Esophagus (tissue), 2 donors: ENCODE results near the gene ELK4. TPM values are rescaled to one million over a fixed set of nuclear protein-coding genes. Genes with fewer than 3 reads are reported as not detected.

Source experiments
- H3K27ac ChIP-seq, 2 donors: one replicate each; pipeline ENCODE4 v1.5.1; 2013; ENCODE audit warnings: low read depth in 2 of 2, mild to moderate bottlenecking in 2 of 2, inconsistent platforms in 1 of 2, low read length in 1 of 2, moderate library complexity in 1 of 2
- H3K27me3 ChIP-seq, 2 donors: one replicate each; pipeline ENCODE4 v1.6.1; 2013; ENCODE audit warnings: low read length in 2 of 2, control low read depth in 1 of 2, mild to moderate bottlenecking in 1 of 2; ENCODE audit not compliant: insufficient read depth in 2 of 2, control insufficient read depth in 1 of 2
- H3K36me3 ChIP-seq, 2 donors: one replicate each; pipeline ENCODE4 v1.6.1; 2013; ENCODE audit warnings: low read length in 1 of 2; ENCODE audit not compliant: control insufficient read depth in 2 of 2, insufficient read depth in 2 of 2
- H3K4me1 ChIP-seq, 2 donors: one replicate each; pipeline ENCODE4 v1.6.1; 2013; ENCODE audit warnings: low read length in 1 of 2; ENCODE audit not compliant: control insufficient read depth in 2 of 2, insufficient read depth in 2 of 2
- H3K4me3 ChIP-seq, 2 donors: one replicate each; pipeline ENCODE4 v1.5.1; 2013; ENCODE audit warnings: low read length in 2 of 2, mild to moderate bottlenecking in 2 of 2, low read depth in 1 of 2, moderate library complexity in 1 of 2
- H3K9me3 ChIP-seq, 2 donors: one replicate each; pipeline ENCODE4 v1.6.1; 2013; ENCODE audit warnings: mild to moderate bottlenecking in 2 of 2, low read depth in 1 of 2, low read length in 1 of 2, moderate library complexity in 1 of 2; ENCODE audit not compliant: control insufficient read depth in 2 of 2, insufficient read depth in 1 of 2
- WGBS, 2 donors: extraction: QIAGEN DNeasy Blood & Tissue Kit; methylation state at CpG; one replicate each; pipeline ENCODE4 v1.1.7; 2013; 5-methylcytosine and 5-hydroxymethylcytosine counted together
- polyA plus RNA-seq, 2 donors: library from polyadenylated mRNA; stranded (reverse); fragments of 200-250 nt; gene quantifications; one replicate each; pipeline ENCODE4 v1.2.3, GENCODE V29; 2013
- donor health status: healthy with polysubstance abuse.
- donor health status: Bipolar disorder and iron deficiency.

ELK4 gene
- polyA plus RNA-seq, 2 donors, result 4.0 to 4.2 TPM

DNA sequence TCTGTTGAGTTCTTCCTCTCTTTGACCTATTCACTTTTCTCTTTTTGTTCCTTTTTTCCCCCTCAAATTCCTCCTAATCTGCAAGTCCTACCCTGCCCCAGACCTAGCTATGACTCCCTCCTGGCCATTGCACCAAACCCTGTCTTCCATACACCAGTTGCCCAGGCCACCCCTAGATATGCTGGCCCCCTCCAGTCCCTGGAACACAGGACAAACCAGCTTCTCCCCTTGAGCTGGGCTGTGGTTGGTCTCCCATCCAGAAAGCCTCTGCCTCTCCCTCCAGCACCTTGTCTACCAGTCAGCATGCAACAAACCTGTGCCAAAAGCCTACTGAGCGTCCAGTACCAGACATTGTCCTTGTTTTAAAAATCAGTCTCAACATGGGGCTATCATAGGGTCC is 59.4 kb downstream of the ELK4 start:
- H3K4me3 ChIP-seq, result no peak overlapping the region
- H3K27ac ChIP-seq, result no peak overlapping the region
- H3K4me1 ChIP-seq, result no peaks in the 10 kb centered on the region
- 90 to 91% methylated on average over 1 of the region's 1 CpG for WGBS, 2 donors
- peaks cover 0 to 2% of the 10 kb centered on the region in 2 donors for H3K27me3 ChIP-seq
- H3K9me3 ChIP-seq, result no peaks in the 10 kb centered on the region
- H3K36me3 ChIP-seq, result no peaks in the 10 kb centered on the region

DNA sequence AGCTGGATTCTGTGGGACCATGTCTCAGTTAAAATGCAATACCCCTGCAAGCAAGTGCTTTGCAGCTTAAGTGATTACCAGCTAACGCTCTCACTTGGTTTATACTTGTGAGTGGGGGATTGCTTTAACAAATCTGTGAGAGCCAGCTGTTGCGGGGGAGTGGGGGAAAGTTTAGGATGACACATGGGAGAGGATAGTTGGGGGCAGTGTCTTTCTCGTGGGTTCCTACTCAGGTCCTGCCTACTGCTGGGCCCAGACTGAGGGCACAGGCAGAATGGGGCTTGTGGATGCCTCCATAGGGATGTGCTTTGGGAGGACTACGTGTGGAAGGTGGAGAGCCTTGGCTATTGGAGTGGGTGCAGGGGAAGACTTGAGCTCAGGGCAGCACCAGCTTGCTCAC is 60.1 kb downstream of the ELK4 start:
- no peak overlapping the region for H3K27ac ChIP-seq
- no peaks in the 10 kb centered on the region for H3K36me3 ChIP-seq
- no peak overlapping the region for H3K4me3 ChIP-seq
- H3K9me3 ChIP-seq, result no peaks in the 10 kb centered on the region
- WGBS, 2 donors, result 76 to 77% methylated on average over 4 of the region's 4 CpGs
- H3K4me1 ChIP-seq, result no peaks in the 10 kb centered on the region
- peaks cover 0 to 5% of the 10 kb centered on the region in 2 donors for H3K27me3 ChIP-seq

DNA sequence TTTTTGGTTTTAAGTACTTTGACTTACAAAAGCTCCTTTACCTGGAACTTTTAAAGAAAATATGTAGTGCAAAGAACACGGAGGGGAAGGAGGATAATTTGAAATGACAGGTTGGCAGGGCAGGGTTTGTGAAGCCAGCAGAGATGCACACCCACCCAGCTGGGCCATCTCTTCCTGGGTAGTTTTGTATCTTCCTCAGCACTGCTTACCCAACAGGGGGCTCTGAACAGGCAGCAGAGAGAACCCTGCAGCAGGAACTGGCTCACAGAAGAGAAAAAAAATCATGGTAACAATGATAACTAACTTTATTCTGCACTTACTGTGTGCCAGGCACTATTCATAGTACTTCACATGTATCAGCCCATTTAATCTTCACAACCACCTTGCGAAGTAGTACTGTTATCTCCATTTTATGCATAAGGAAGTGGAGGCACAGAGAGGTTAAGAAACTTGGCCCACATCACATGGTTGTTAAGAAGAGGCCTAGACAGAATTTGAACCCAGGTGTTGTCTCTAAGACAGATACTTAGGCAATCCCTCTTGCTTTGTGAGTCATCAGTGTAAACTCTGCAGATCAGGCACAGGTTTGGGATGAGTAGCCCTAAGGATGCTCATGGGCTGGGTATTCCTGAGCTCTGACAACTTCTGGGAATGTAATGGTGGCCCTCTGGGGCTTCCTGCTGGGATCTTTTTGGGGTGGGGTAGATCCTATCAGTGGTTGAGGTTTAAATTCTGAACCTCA is 60.8 kb downstream of the ELK4 start:
- Histone ChIP-seq H3K9me3 (no peaks in the 10 kb centered on the region), H3K4me1 (no peaks in the 10 kb centered on the region), H3K27ac (no peak overlapping the region), H3K36me3 (no peaks in the 10 kb centered on the region), H3K4me3 (no peak overlapping the region), H3K27me3 (peaks cover 0 to 5% of the 10 kb centered on the region in 2 donors)
- WGBS, 2 donors, result 79 to 86% methylated on average over 2 of the region's 2 CpGs

DNA sequence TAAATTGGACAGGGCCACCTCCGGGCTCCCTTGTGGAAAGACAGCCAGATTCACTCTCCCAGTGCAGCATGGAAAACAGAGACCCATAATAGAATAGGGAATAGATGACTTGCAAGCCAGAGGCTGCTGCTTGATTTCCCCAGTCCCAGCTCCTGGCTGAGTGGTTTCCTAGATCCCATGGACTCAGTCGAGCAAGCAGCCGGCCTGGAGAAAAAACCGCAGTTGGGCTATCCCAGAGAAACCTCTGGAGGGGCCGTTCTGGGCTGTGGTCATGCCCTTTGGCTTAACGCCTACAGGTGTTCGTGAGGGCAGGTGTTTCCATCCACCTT is 61.7 kb downstream of the ELK4 start:
- WGBS, 2 donors, result 77 to 81% methylated on average over 7 of the region's 7 CpGs
- Histone ChIP-seq H3K4me1 (no peaks in the 10 kb centered on the region), H3K4me3 (no peak overlapping the region), H3K36me3 (no peaks in the 10 kb centered on the region), H3K9me3 (no peaks in the 10 kb centered on the region), H3K27me3 (peaks cover 0 to 5% of the 10 kb centered on the region in 2 donors), H3K27ac (no peak overlapping the region)

DNA sequence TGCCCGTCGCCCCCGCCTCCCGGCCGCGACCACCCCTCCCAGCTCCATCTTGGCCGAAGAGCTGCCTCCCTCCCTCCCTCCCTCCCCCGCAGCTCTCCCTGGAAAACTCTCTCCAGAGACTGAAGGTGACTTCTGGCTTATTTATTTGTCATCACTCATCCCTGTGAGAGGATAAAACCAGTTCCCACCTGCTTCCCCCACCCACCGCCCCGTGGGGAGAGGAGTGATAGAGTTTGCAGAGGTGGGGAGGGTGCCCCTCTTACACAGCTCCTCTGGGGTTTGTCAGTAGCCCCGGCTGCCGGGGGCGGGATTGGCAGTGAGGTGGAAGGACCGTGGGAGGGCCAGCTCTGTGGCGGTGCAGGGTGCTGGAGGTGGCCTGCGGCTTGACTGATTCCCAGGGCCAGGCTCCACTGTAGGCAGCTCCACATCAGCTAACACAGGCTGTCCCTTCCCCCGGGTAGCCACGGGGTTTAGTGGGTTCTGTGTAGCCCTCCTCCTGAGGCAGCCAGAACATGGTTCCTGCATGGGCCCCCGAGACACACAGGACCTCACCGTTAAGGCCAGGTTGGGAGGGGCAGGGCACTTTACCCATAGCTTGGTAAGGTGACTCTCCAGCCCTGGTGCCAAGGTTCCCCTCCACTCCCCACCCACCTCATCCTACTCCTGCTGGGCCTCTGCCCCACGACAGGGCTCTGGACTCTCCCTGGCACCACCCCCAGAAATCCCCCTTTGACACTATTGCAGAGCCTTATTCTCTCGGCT is 62.2 kb downstream of the ELK4 start:
- 25 to 29% methylated on average over 18 to 22 of the region's 22 CpGs for whole genome bisulfite sequencing, 2 donors
- H3K36me3 ChIP-seq, result no peaks in the 10 kb centered on the region
- H3K9me3 ChIP-seq, result no peaks in the 10 kb centered on the region
- peak overlapping the region in 1 of 2 donors; percentile 42 for H3K4me3 ChIP-seq
- H3K27me3 ChIP-seq, result peaks cover 0 to 5% of the 10 kb centered on the region in 2 donors
- no peak overlapping the region for H3K27ac ChIP-seq
- H3K4me1 ChIP-seq, result no peaks in the 10 kb centered on the region

DNA sequence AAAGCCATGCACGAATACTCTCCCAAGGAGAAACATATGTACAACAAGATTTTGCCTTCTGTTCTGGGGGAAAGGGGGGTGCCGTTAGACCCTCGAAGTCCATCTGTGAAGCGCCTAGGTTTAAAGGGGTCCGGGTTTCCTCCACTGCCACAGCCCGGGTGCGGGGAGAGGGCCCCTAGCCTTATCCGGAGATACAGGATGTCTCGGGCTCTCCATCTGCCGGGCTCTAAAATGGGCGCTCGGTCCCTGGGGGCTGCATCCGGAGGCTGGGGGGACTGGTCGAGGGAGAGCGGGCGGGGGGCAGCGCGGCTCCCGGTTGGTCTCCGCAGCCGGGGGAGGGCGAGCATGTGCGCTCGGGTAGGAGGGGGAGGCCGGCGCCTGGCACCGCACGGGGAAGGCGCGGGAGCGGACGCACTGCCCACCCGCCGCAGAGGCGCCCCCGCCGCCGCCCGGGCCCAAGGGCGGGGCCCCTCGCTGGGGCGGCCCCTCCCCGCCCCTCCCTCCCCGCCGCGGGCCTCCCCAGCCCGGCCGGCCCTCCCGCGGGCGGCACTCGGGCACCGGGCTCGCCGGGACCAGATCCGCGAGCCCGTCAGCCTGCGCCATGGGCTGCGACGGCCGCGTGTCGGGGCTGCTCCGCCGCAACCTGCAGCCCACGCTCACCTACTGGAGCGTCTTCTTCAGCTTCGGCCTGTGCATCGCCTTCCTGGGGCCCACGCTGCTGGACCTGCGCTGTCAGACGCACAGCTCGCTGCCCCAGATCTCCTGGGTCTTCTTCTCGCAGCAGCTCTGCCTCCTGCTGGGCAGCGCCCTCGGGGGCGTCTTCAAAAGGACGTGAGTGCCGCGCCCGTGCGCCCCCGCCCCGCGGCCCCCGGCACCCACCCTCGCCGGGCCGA is 63.1 kb downstream of the ELK4 start:
- Histone ChIP-seq H3K4me3 (peak overlapping the region; percentile 24 to 42), H3K9me3 (no peaks in the 10 kb centered on the region), H3K36me3 (no peaks in the 10 kb centered on the region), H3K27ac (no peak overlapping the region), H3K27me3 (peaks cover 0 to 5% of the 10 kb centered on the region in 2 donors), H3K4me1 (peaks cover 0 to 3% of the 10 kb centered on the region in 2 donors)
- WGBS, 2 donors, result 4 to 8% methylated on average over 42 to 90 of the region's 90 CpGs

DNA sequence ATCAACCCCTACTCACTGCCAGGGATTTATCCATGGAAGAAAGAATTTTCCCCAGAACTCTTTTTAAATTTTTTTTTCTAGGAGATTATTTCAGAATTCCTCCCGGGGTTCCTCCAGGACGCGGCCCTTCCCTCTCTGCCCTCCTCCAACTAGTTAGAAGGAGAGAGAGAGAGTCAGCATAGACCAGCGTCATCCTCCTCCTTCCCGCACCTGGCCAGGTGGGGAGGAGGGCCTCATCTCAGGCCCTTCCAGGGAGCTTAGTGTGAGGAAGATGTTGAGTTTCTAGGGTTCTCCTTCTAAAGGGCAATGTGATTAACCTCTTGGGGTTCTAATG is 63.7 kb downstream of the ELK4 start:
- WGBS, 2 donors, result 59 to 64% methylated on average over 5 of the region's 5 CpGs
- H3K4me1 ChIP-seq, result peaks cover 0 to 3% of the 10 kb centered on the region in 2 donors
- peaks cover 0 to 5% of the 10 kb centered on the region in 2 donors for H3K27me3 ChIP-seq
- no peak overlapping the region for H3K4me3 ChIP-seq
- no peaks in the 10 kb centered on the region for H3K36me3 ChIP-seq
- H3K27ac ChIP-seq, result no peak overlapping the region
- no peaks in the 10 kb centered on the region for H3K9me3 ChIP-seq

DNA sequence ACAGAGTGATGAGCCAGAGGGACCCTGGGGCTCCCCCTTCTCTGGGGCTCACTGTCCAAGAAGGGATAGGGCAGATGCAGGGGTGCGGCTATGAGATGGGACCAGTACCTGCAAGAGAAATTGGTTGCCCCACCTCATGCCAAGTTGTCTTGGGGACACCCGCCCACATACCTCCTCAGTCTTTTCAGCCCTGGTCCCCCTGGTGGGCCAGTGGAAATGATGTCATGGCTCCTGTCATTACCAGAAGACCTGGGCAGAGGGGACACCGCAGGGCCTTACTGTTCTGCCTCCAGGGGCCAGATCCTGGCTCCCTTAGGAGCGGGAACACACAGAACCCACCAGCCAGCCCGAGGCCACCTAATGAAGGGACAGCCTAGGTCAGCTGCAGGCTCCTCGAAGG is 64.1 kb downstream of the ELK4 start:
- WGBS, 2 donors, result 89 to 97% methylated on average over 6 of the region's 6 CpGs
- Histone ChIP-seq H3K27me3 (peaks cover 0 to 5% of the 10 kb centered on the region in 2 donors), H3K9me3 (no peaks in the 10 kb centered on the region), H3K4me3 (no peak overlapping the region), H3K27ac (no peak overlapping the region), H3K4me1 (peaks cover 0 to 3% of the 10 kb centered on the region in 2 donors), H3K36me3 (no peaks in the 10 kb centered on the region)

DNA sequence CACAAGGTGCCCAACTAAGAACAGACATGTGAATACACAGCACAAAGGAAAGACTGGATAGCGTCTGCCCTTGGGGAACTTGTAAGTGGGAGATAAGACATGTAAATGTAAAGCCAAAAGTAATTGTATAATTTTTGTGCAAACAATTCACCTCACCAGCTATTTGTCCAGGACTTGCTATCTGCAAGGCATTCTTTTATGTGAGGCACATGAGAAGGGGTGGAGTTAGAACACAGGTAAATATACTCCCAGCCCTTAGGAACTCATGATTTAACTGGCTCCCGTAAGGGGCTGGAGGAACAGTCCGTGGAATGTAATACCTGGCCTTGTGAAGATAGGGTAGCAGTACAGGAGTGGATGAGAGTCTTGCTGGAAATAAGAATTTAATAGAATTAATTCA is 66.0 kb downstream of the ELK4 start:
- H3K27me3 ChIP-seq, result peaks cover 0 to 5% of the 10 kb centered on the region in 2 donors
- WGBS, 2 donors, result 40 to 62% methylated on average over 3 of the region's 3 CpGs
- H3K4me1 ChIP-seq, result peaks cover 0 to 3% of the 10 kb centered on the region in 2 donors
- no peak overlapping the region for H3K4me3 ChIP-seq
- peaks cover 2 to 3% of the 10 kb centered on the region in 2 donors for H3K9me3 ChIP-seq
- no peak overlapping the region for H3K27ac ChIP-seq
- no peaks in the 10 kb centered on the region for H3K36me3 ChIP-seq
